HK-2 (cell line): Measurements from ENCODE around the gene ADGRB3.

Experiments
- DNase-seq: peaks from one replicate; pipeline ENCODE4 v3.0.0-alpha.2; 2018; ENCODE audit not compliant: unreplicated experiment

ADGRB3 gene

GRCh38 chr6:68704485-68704884 lies 69.4 kb downstream of the ADGRB3 start:
- DNase-seq = no peak

- DNase-seq = no peak
Measured at GRCh38 chr6:68709091-68709490, 74.0 kb downstream of the ADGRB3 start.

GRCh38 chr6:68709882-68710281 lies 74.8 kb downstream of the ADGRB3 start:
- DNase-seq = no peak

GRCh38 chr6:68710496-68710895 lies 75.4 kb downstream of the ADGRB3 start:
- no peak for DNase-seq

- DNase-seq = no peak
Measured at GRCh38 chr6:68710916-68711315, 75.8 kb downstream of the ADGRB3 start.

- no peak for DNase-seq
Measured at GRCh38 chr6:68711386-68712000, 76.4 kb downstream of the ADGRB3 start.

GRCh38 chr6:68716620-68717019 lies 81.5 kb downstream of the ADGRB3 start:
- DNase-seq = no peak

GRCh38 chr6:68718385-68719073 lies 83.4 kb downstream of the ADGRB3 start:
- no peak for DNase-seq

GRCh38 chr6:68719761-68720160 lies 84.7 kb downstream of the ADGRB3 start:
- no peak for DNase-seq

GRCh38 chr6:68722891-68723527 lies 87.9 kb downstream of the ADGRB3 start:
- DNase-seq = no peak

GRCh38 chr6:68724060-68724459 lies 89.0 kb downstream of the ADGRB3 start:
- DNase-seq = no peak

- no peak for DNase-seq
Measured at GRCh38 chr6:68726337-68726736, 91.3 kb downstream of the ADGRB3 start.

GRCh38 chr6:68726992-68727391 lies 91.9 kb downstream of the ADGRB3 start:
- no peak for DNase-seq

- DNase-seq = no peak
Measured at GRCh38 chr6:68727699-68728098, 92.6 kb downstream of the ADGRB3 start.

GRCh38 chr6:68728159-68728979 lies 93.3 kb downstream of the ADGRB3 start:
- DNase-seq = no peak

GRCh38 chr6:68729377-68729903 lies 94.4 kb downstream of the ADGRB3 start:
- DNase-seq = no peak

GRCh38 chr6:68730291-68731054 lies 95.4 kb downstream of the ADGRB3 start:
- DNase-seq = no peak

- no peak for DNase-seq
Measured at GRCh38 chr6:68732423-68732822, 97.3 kb downstream of the ADGRB3 start.

GRCh38 chr6:68735866-68736265 lies 100.8 kb downstream of the ADGRB3 start:
- no peak for DNase-seq

- no peak for DNase-seq
Measured at GRCh38 chr6:68737061-68737460, 102.0 kb downstream of the ADGRB3 start.

GRCh38 chr6:68738039-68738438 lies 103.0 kb downstream of the ADGRB3 start:
- no peak for DNase-seq
